ENCODE measurements around the gene HUNK. TPM values are rescaled to one million over a fixed set of nuclear protein-coding genes. Genes with fewer than 3 reads are reported as not detected.

Gene HUNK
- total and polyA plus RNA-seq, 2 donors from 2014 or later, result 2.7 to 17.2 TPM

GRCh38 chr21:31860851-31861250 is 12.0 kb upstream of the HUNK start:
- no peak for FAIRE-seq
- no peak for TF ChIP-seq CTCF (IDR thresholded peaks at IDR 0.05; ENCODE audit: borderline replicate concordance, extremely low read depth, insufficient read depth)

GRCh38 chr21:31862078-31862477 is 10.7 kb upstream of the HUNK start:
- no peak overlapping the region for H3K4me3 ChIP-seq (ENCODE audit: low read length in 3 of 3)
- no peaks in the 10 kb centered on the region for H3K27me3 ChIP-seq (ENCODE audit: control insufficient read depth, insufficient read depth, low read length)
- H3K9me3 ChIP-seq (ENCODE audit: control insufficient read depth in 2 of 3, insufficient read depth in 1 of 3, low read length in 3 of 3), result no peaks in the 10 kb centered on the region
- H3K36me3 ChIP-seq (ENCODE audit: control insufficient read depth in 2 of 3, insufficient read depth in 3 of 3, low read length in 3 of 3), result no peaks in the 10 kb centered on the region
- DNase-seq (no peak), FAIRE-seq (no peak)
- H3K9ac ChIP-seq (ENCODE audit: low read length in 3 of 3), result no peak overlapping the region
- TF ChIP-seq CTCF (IDR thresholded peaks at IDR 0.05; ENCODE audit: borderline replicate concordance, extremely low read depth, insufficient read depth), result no peak
- no peak overlapping the region for H3K27ac ChIP-seq (ENCODE audit: low read depth in 2 of 2, low read length in 2 of 2)
- H3K4me1 ChIP-seq (ENCODE audit: control insufficient read depth in 2 of 3, insufficient read depth in 2 of 3, low read depth in 1 of 3, low read length in 3 of 3), result no peaks in the 10 kb centered on the region
- intact Hi-C loops (cut with DNase I), result no loop called here

More at GRCh38 chr21:31860851-31861250, 12.0 kb upstream of the HUNK start:
- Histone ChIP-seq H3K4me3 (ENCODE audit: low read length in 3 of 3) (no peak overlapping the region), H3K36me3 (ENCODE audit: control insufficient read depth in 2 of 3, insufficient read depth in 3 of 3, low read length in 3 of 3) (no peaks in the 10 kb centered on the region), H3K9me3 (ENCODE audit: control insufficient read depth in 2 of 3, insufficient read depth in 1 of 3, low read length in 3 of 3) (no peaks in the 10 kb centered on the region), H3K27ac (ENCODE audit: low read depth in 2 of 2, low read length in 2 of 2) (no peak overlapping the region), H3K9ac (ENCODE audit: low read length in 3 of 3) (no peak overlapping the region), H3K27me3 (ENCODE audit: control insufficient read depth, insufficient read depth, low read length) (no peaks in the 10 kb centered on the region), H3K4me1 (ENCODE audit: control insufficient read depth in 2 of 3, insufficient read depth in 2 of 3, low read depth in 1 of 3, low read length in 3 of 3) (no peaks in the 10 kb centered on the region)
- DNase-seq, result no peak
- intact Hi-C loops (cut with DNase I), result no loop called here

DNA sequence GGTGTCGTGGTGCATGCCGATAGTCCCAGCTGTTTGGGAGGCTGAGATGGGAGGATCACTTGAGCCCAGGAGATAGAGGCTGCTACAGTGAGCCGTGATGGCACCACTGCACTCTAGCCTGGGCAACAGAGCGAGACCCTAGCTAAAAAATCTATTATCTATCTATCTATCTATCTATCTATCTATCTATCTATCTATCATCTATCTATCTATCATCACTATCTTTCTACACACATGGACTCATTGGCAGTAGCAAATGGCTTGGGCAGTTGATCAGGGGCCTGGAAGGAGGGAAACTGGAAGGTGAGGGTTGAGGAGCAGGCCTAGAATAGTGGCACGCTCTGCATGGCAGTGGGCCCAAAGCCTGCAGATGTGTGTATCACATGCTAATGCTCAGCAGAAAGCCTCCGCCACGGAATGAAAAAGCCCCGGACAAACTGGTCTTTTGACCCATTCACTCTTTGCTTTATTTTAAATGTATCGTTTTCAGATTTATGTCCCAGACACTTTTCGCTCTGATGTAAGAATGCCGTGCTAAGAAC is 7.3 kb upstream of the HUNK start:
- FAIRE-seq, result no peak
- no peaks in the 10 kb centered on the region for H3K9me3 ChIP-seq (ENCODE audit: control insufficient read depth in 2 of 3, insufficient read depth in 1 of 3, low read length in 3 of 3)
- no peaks in the 10 kb centered on the region for H3K36me3 ChIP-seq (ENCODE audit: control insufficient read depth in 2 of 3, insufficient read depth in 3 of 3, low read length in 3 of 3)
- intact Hi-C loops (cut with DNase I), result loop anchor here (5.0 kb wide), 1 partner anchor 397 kb away; no protein-coding TSS in a partner anchor
- DNase-seq, result no peak
- no peak for TF ChIP-seq CTCF (IDR thresholded peaks at IDR 0.05; ENCODE audit: borderline replicate concordance, extremely low read depth, insufficient read depth)
- no peaks in the 10 kb centered on the region for H3K4me1 ChIP-seq (ENCODE audit: control insufficient read depth in 2 of 3, insufficient read depth in 2 of 3, low read depth in 1 of 3, low read length in 3 of 3)
- H3K27me3 ChIP-seq (ENCODE audit: control insufficient read depth, insufficient read depth, low read length), result no peaks in the 10 kb centered on the region
- H3K9ac ChIP-seq (ENCODE audit: low read length in 3 of 3), result no peak overlapping the region
- no peak overlapping the region for H3K4me3 ChIP-seq (ENCODE audit: low read length in 3 of 3)
- H3K27ac ChIP-seq (ENCODE audit: low read depth in 2 of 2, low read length in 2 of 2), result no peak overlapping the region

GRCh38 chr21:31866077-31866511 is 6.7 kb upstream of the HUNK start:
- DNase-seq, result peak; percentile 91 to 94 (median 93)
- H3K36me3 ChIP-seq (ENCODE audit: control insufficient read depth in 2 of 3, insufficient read depth in 3 of 3, low read length in 3 of 3), result no peaks in the 10 kb centered on the region
- no peaks in the 10 kb centered on the region for H3K4me1 ChIP-seq (ENCODE audit: control insufficient read depth in 2 of 3, insufficient read depth in 2 of 3, low read depth in 1 of 3, low read length in 3 of 3)
- TF ChIP-seq CTCF (IDR thresholded peaks at IDR 0.05; ENCODE audit: borderline replicate concordance, extremely low read depth, insufficient read depth), result peak; percentile 84
- no peak overlapping the region for H3K9ac ChIP-seq (ENCODE audit: low read length in 3 of 3)
- H3K4me3 ChIP-seq (ENCODE audit: low read length in 3 of 3), result no peak overlapping the region
- H3K9me3 ChIP-seq (ENCODE audit: control insufficient read depth in 2 of 3, insufficient read depth in 1 of 3, low read length in 3 of 3), result no peaks in the 10 kb centered on the region
- no peak for FAIRE-seq
- intact Hi-C loops (cut with DNase I), result loop anchor here (5.0 kb wide), 1 partner anchor 396 kb away; no protein-coding TSS in a partner anchor
- no peak overlapping the region for H3K27ac ChIP-seq (ENCODE audit: low read depth in 2 of 2, low read length in 2 of 2)
- H3K27me3 ChIP-seq (ENCODE audit: control insufficient read depth, insufficient read depth, low read length), result no peaks in the 10 kb centered on the region

Data from kidney (tissue), 14 donors.